Limb (tissue), 2 donors: ENCODE data around the gene YPEL1.
"Not testable (repeated sequence)": the region's sequence is repeated elsewhere in the genome, so short reads cannot be mapped to it uniquely, and the experiment has no call there.

Experiments
- DNase-seq, 2 donors: peaks; one replicate each; pipeline ENCODE4 v3.0.0-alpha.2; 2016; ENCODE audit errors: extremely low spot score in 2 of 2

The YPEL1 gene

GRCh38 chr22:21684492-21685163 lies 51.0 kb downstream of the YPEL1 start:
- no peak for DNase-seq

GRCh38 chr22:21683401-21683811 lies 52.2 kb downstream of the YPEL1 start:
- no peak for DNase-seq

- no peak for DNase-seq
These were observed 53.0 kb downstream of the YPEL1 start for GRCh38 chr22:21682385-21683175.

- DNase-seq, result no peak
These were observed 53.8 kb downstream of the YPEL1 start for GRCh38 chr22:21681566-21682370.

- no peak for DNase-seq
These were observed 54.6 kb downstream of the YPEL1 start for GRCh38 chr22:21680830-21681565.

- no peak for DNase-seq
These were observed 56.2 kb downstream of the YPEL1 start for GRCh38 chr22:21679383-21679782.

GRCh38 chr22:21678842-21679241 lies 56.8 kb downstream of the YPEL1 start:
- not testable (repeated sequence) for DNase-seq

GRCh38 chr22:21677606-21678443 lies 57.8 kb downstream of the YPEL1 start:
- DNase-seq, result no peak

GRCh38 chr22:21674638-21675245 lies 60.9 kb downstream of the YPEL1 start:
- no peak for DNase-seq

- no peak for DNase-seq
These were observed 61.9 kb downstream of the YPEL1 start for GRCh38 chr22:21673534-21674321.

GRCh38 chr22:21672107-21672629 lies 63.4 kb downstream of the YPEL1 start:
- no peak for DNase-seq

GRCh38 chr22:21669026-21669425 lies 66.6 kb downstream of the YPEL1 start:
- DNase-seq, result no peak

GRCh38 chr22:21666786-21667185 lies 68.8 kb downstream of the YPEL1 start:
- DNase-seq, result no peak

- DNase-seq, result no peak
These were observed 70.3 kb downstream of the YPEL1 start for GRCh38 chr22:21665047-21665851.

GRCh38 chr22:21663738-21664137 lies 71.9 kb downstream of the YPEL1 start:
- no peak for DNase-seq

GRCh38 chr22:21661991-21662390 lies 73.6 kb downstream of the YPEL1 start:
- no peak for DNase-seq

- no peak for DNase-seq
These were observed 74.7 kb downstream of the YPEL1 start for GRCh38 chr22:21660904-21661303.

GRCh38 chr22:21659864-21660525 lies 75.6 kb downstream of the YPEL1 start:
- no peak for DNase-seq
